GM12875 (cell line): ENCODE results near the gene ARRDC1.
A peak's percentile ranks its signal among the peaks of the same experiment; 100 is the strongest.

Source experiments
- H3K4me3 ChIP-seq: one replicate; pipeline ENCODE4 v1.5.1; 2011; ENCODE audit warnings: low read depth, low read length, control low read depth
- TF ChIP-seq, protein P1 (sequence below): IDR thresholded peaks from 2 replicates; pipeline ENCODE4 v1.5.1; 2011; ENCODE audit warnings: low read depth, mild to moderate bottlenecking, control low read depth, inconsistent platforms, low read length, moderate library complexity, borderline replicate concordance; ENCODE audit not compliant: insufficient read depth

Gene ARRDC1

DNA sequence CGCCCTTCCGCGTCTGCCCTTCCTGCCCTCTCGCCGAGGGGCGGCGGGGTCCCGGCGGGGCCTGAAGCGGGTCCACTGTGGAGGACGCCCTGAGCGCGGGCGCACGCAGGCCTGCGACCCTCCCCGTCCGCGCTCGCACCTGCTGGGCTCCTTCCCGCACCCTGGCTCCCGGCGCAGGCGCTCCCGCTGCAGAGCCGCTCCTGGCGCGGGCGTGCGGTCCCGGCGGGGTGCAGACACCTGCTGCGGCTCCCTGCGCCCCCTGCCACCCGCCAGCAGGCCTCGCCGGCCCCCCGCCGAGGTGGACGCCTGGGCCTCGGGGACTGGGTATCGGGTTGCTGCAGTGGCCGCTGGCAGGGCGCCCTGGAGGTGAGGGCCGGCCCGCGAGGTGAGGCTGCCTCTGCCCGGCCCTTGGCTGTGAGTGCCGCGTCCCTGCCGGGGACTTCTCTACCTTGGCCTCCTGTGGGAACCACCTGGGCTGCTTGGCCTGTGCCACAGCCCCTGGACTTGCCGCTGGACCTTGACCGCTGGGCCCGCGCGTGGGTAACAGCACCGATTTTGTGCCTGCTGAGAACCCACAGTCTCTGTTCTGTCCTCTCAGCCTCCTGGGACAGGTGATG, 627 bp downstream of the ARRDC1 start:
- TF ChIP-seq, protein P1, sequence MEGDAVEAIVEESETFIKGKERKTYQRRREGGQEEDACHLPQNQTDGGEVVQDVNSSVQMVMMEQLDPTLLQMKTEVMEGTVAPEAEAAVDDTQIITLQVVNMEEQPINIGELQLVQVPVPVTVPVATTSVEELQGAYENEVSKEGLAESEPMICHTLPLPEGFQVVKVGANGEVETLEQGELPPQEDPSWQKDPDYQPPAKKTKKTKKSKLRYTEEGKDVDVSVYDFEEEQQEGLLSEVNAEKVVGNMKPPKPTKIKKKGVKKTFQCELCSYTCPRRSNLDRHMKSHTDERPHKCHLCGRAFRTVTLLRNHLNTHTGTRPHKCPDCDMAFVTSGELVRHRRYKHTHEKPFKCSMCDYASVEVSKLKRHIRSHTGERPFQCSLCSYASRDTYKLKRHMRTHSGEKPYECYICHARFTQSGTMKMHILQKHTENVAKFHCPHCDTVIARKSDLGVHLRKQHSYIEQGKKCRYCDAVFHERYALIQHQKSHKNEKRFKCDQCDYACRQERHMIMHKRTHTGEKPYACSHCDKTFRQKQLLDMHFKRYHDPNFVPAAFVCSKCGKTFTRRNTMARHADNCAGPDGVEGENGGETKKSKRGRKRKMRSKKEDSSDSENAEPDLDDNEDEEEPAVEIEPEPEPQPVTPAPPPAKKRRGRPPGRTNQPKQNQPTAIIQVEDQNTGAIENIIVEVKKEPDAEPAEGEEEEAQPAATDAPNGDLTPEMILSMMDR: no peak
- H3K4me3 ChIP-seq: peak overlapping the region; percentile 72

DNA sequence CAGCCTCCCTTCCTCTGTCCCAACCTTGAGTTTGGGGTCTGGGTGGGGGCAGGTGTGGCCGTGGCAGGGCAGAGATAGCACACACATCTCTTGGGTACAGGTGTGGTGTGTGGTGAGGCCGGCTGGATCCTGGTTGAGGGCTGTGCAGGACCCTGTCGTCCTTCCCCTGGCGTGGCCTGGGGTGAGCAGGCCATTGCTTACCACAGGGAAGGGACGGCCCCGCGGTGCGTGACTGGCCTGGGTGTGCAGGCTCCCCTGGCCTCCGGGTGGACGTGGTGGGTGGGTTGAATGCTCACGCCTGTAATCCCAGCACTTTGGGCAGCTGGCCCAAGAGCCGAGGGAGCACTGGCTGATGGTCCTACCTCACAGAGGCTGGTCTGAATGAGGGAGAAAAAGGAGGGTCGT, 1.2 kb downstream of the ARRDC1 start:
- H3K4me3 ChIP-seq: peak overlapping the region; percentile 72
- TF ChIP-seq, protein P1: no peak

DNA sequence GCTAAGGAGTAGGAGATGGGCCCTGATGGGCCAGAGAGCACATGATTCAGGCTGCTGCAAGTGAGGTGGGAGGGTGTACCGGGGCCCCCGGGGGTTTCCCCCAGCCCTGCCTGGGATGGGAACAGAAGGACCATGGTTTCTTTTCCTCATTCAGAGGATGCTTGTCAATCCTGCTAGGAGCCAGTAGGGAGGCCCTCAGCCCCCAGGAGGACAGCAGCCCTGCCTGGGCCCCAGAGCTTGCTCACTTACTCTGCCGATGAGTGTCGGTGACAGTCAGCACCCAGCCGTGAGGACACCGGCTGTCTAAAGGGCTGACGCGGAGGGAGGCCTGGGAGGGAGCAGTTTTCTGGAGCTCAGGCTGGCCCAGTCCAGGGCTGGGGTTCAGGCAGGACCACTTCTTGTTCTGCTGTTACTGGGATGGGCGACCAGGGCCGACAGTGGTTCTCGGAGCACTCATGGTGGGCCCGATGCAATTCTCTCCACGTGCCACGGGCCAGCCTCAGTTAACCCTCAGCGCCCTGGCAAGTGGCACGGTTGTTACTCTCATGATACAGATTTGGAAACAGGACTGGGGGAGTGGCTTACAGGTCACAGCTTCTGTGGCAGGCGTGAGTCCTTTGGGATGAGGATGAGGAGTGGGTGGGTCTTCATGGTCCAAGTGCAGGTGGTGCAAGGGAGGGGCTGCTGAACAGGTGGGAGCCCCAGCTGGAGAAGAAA, 1.8 kb downstream of the ARRDC1 start:
- TF ChIP-seq, protein P1: no peak
- H3K4me3 ChIP-seq: no peak overlapping the region

DNA sequence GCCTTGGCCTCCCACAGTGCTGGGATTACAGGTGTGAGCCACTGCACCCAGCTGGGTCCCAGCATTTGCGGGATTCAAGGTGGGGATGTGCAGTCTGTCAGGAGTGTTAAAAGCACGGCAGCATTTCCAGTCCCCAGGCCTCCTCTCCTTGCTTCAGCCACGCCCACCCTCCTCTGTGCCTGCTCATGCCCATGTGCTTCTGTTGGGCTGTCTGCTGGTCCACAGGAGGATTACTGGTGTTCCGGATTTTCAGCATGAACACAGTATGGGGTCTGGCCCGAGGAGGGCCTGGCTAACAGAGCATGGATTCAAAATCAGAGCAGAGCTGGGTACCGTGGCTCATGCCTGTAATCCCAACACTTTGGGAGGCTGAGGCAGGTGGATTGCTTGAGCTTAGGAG, 5.5 kb downstream of the ARRDC1 start:
- no peak overlapping the region for H3K4me3 ChIP-seq
- TF ChIP-seq, protein P1: no peak

DNA sequence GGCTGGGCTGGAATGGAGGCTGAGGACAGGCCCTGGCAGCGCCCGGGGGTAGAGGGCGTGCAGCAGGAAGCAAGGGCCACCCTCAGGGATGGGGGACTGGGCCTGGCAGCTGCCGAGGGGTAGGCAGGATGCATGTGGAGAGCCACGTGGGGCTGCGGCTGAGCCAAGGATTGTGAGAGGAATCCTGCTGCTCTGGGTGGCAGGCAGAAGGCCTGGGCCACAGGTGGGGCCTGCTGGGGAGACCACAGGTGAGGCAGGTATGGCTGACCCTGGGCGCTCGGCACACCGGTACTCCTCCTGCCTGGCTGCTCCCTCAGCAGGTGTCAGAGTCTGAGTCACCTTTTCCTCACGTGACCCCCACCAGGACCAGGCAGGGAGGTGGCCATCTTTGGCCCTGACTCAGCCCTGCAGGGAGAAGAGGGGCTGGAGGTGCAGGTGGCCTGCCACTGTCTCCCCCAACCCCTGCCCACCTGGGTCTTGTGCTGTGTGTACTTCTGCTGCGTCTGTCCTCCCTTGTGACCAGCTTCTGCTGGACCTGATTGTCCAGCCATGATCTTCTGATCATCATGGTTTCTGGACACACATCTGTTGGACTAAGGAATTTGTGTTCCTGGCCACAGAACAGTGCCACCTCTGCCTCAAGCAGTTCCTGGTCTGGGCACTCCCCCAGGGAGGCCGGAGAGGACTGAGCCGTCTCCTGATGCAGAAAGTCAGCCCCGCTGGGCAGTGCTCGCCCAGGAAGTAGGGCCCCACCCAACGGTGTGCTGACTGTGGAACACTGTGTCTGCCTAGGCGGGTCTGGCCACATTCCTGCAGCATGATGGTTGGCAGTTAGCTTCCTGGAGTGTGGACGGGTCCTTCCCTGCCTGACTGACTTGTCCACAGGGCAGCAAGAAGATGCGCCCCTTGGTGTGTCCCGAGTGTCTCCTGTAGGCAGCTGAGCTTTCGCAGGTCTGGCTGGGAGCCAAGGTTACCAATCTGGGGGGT, 6.4 kb downstream of the ARRDC1 start:
- H3K4me3 ChIP-seq: no peak overlapping the region
- TF ChIP-seq, protein P1: no peak

DNA sequence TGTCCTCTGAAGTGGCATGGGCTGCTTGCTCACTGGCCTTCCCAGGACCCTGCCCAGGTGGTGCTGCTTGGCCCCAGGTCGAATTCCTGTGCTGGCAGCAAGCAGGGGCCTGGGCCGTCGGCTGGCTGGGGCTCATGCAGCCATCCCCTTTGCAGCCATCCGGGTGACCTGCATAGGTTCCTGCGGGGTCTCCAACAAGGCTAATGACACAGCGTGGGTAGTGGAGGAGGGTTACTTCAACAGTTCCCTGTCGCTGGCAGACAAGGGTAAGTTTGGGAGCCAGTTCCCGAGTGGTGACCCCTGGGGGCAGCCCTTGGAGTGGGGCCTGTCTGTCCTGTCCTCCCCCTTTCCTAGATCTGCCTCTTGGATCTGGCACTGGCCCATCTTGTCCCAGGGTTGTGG, 7.3 kb downstream of the ARRDC1 start:
- no peak overlapping the region for H3K4me3 ChIP-seq
- TF ChIP-seq, protein P1: no peak
